OCI-LY7 (cell line): ENCODE measurements around the gene COQ4. TPM values are rescaled to one million over a fixed set of nuclear protein-coding genes. Genes with fewer than 3 reads are reported as not detected.

Experiments used
- total RNA-seq, 2 experiments: library from RNA; depleted of rRNA in 1 of 2; stranded (reverse); fragments of >200 nt in 1 of 2; shearing (Covaris generic) in 1 of 2; gene quantifications; 2 replicates each; pipeline ENCODE4 v1.2.3, GENCODE V29; 2014 to 2022

The COQ4 gene
- total RNA-seq, 2 experiments from 2014 or later, result 53.4 to 55.8 TPM

Other genes starting within 250 kb of the COQ4 start
- gene PTGES2, start 195.1 kb upstream of the COQ4 start, total RNA-seq (2014; rRNA removed; shearing (Covaris generic)), result 67.4 and 68.1 TPM in 2 replicates
- gene PTGES2, start 195.1 kb upstream of the COQ4 start, total RNA-seq (2022), result 59.2 and 76.3 TPM in 2 replicates
- gene LCN2, start 173.4 kb upstream of the COQ4 start, total RNA-seq (2014; rRNA removed; shearing (Covaris generic)), result not detected in 2 replicates
- gene LCN2, start 173.4 kb upstream of the COQ4 start, total RNA-seq (2022), result not detected in 2 replicates
- gene BBLN, start 162.6 kb upstream of the COQ4 start, total RNA-seq (2014; rRNA removed; shearing (Covaris generic)), result 82.0 and 104 TPM in 2 replicates
- 66.9 and 67.5 TPM in 2 replicates for gene BBLN, start 162.6 kb upstream of the COQ4 start, total RNA-seq (2022)
- 45.4 and 47.7 TPM in 2 replicates for gene CIZ1, start 131.3 kb upstream of the COQ4 start, total RNA-seq (2014; rRNA removed; shearing (Covaris generic))
- gene CIZ1, start 131.3 kb upstream of the COQ4 start, total RNA-seq (2022), result 121 and 142 TPM in 2 replicates
- 0.08 and 0.35 TPM in 2 replicates for gene DNM1, start 119.5 kb upstream of the COQ4 start, total RNA-seq (2014; rRNA removed; shearing (Covaris generic))
- 0.98 and 1.8 TPM in 2 replicates for gene DNM1, start 119.5 kb upstream of the COQ4 start, total RNA-seq (2022)
- 28.2 and 44.0 TPM in 2 replicates for gene GOLGA2, start 46.8 kb upstream of the COQ4 start, total RNA-seq (2014; rRNA removed; shearing (Covaris generic))
- 58.2 and 70.6 TPM in 2 replicates for gene GOLGA2, start 46.8 kb upstream of the COQ4 start, total RNA-seq (2022)
- gene SWI5, start 46.6 kb upstream of the COQ4 start, total RNA-seq (2014; rRNA removed; shearing (Covaris generic)), result 22.7 and 26.2 TPM in 2 replicates
- gene SWI5, start 46.6 kb upstream of the COQ4 start, total RNA-seq (2022), result 16.8 and 18.2 TPM in 2 replicates
- 29.7 and 31.3 TPM in 2 replicates for gene TRUB2, start 392 bp upstream of the COQ4 start, total RNA-seq (2014; rRNA removed; shearing (Covaris generic))
- gene TRUB2, start 392 bp upstream of the COQ4 start, total RNA-seq (2022), result 22.9 and 30.3 TPM in 2 replicates
- gene SLC27A4, start 17.7 kb downstream of the COQ4 start, total RNA-seq (2014; rRNA removed; shearing (Covaris generic)), result 12.3 and 14.2 TPM in 2 replicates
- 13.0 and 16.0 TPM in 2 replicates for gene SLC27A4, start 17.7 kb downstream of the COQ4 start, total RNA-seq (2022)
- 42.3 and 58.5 TPM in 2 replicates for gene URM1, start 48.5 kb downstream of the COQ4 start, total RNA-seq (2014; rRNA removed; shearing (Covaris generic))
- 51.8 and 60.8 TPM in 2 replicates for gene URM1, start 48.5 kb downstream of the COQ4 start, total RNA-seq (2022)
- 3.0 and 3.5 TPM in 2 replicates for gene CERCAM, start 98.0 kb downstream of the COQ4 start, total RNA-seq (2014; rRNA removed; shearing (Covaris generic))
- gene CERCAM, start 98.0 kb downstream of the COQ4 start, total RNA-seq (2022), result 2.7 and 3.1 TPM in 2 replicates
- 84.4 and 94.3 TPM in 2 replicates for gene ODF2, start 133.2 kb downstream of the COQ4 start, total RNA-seq (2014; rRNA removed; shearing (Covaris generic))
- gene ODF2, start 133.2 kb downstream of the COQ4 start, total RNA-seq (2022), result 93.1 and 94.1 TPM in 2 replicates
- gene GLE1, start 181.9 kb downstream of the COQ4 start, total RNA-seq (2014; rRNA removed; shearing (Covaris generic)), result 30.8 and 34.8 TPM in 2 replicates
- gene GLE1, start 181.9 kb downstream of the COQ4 start, total RNA-seq (2022), result 43.4 and 45.2 TPM in 2 replicates
- gene SPTAN1, start 229.7 kb downstream of the COQ4 start, total RNA-seq (2014; rRNA removed; shearing (Covaris generic)), result 259 and 272 TPM in 2 replicates
- 239 and 283 TPM in 2 replicates for gene SPTAN1, start 229.7 kb downstream of the COQ4 start, total RNA-seq (2022)